CD4-positive, alpha-beta T cell (primary cell): ENCODE data around the gene ARNT2. TPM values are rescaled to one million over a fixed set of nuclear protein-coding genes. Genes with fewer than 3 reads are reported as not detected.

Source experiments
- ATAC-seq: fragments of 200-7000 bp; cut with Tn5 transposase; one replicate; pipeline ENCODE4 v1.10.0; 2022; ENCODE audit warnings: mild to moderate bottlenecking; ENCODE audit not compliant: poor library complexity
- CTCF ChIA-PET: fragments of 350-600 bp; sonication (Branson Sonifier 250); formaldehyde crosslinking; loops from one replicate; lab custom pipeline; 2021; ENCODE audit warnings: antibody characterized with exemption, inconsistent platforms; lab: Charles Lee
- POLR2A ChIA-PET: fragments of 350-600 bp; sonication (Branson Sonifier 250); formaldehyde crosslinking; loops from one replicate; lab custom pipeline; 2021; ENCODE audit warnings: antibody characterized with exemption, inconsistent platforms; lab: Charles Lee
- DNase-seq, 14 experiments: peaks; one replicate each; pipeline ENCODE4 v3.0.0-alpha.2; 2013 to 2020; ENCODE audit warnings: mixed read lengths in 2 of 14
- H3K27ac ChIP-seq, 2 donors: one replicate each; pipeline versions ENCODE4 v1.5.1 to v1.7.0; 2013; ENCODE audit warnings: low read length in 2 of 2, low read depth in 1 of 2, mild to moderate bottlenecking in 1 of 2
- H3K27me3 ChIP-seq, 2 experiments: 1 replicate in 1 of 2; 2 replicates in 1 of 2; pipeline versions ENCODE4 v1.6.1 to v1.7.0; 2013; ENCODE audit warnings: low read length in 2 of 2, control low read depth in 1 of 2, mild to moderate bottlenecking in 1 of 2, moderate library complexity in 1 of 2; ENCODE audit not compliant: insufficient read depth in 2 of 2, control insufficient read depth in 1 of 2
- H3K36me3 ChIP-seq: one replicate; pipeline ENCODE4 v1.6.1; 2013; ENCODE audit warnings: low read length, control low read depth; ENCODE audit not compliant: insufficient read depth
- H3K4me1 ChIP-seq: one replicate; pipeline ENCODE4 v1.6.1; 2013; ENCODE audit warnings: low read length, control low read depth; ENCODE audit not compliant: insufficient read depth
- H3K4me3 ChIP-seq: one replicate; pipeline ENCODE4 v1.5.1; 2013; ENCODE audit warnings: mild to moderate bottlenecking, low read length, moderate library complexity
- H3K9me3 ChIP-seq, 2 experiments: 1 replicate in 1 of 2; 2 replicates in 1 of 2; pipeline versions ENCODE4 v1.6.1 to v1.7.0; 2013; ENCODE audit warnings: low read length in 2 of 2, mild to moderate bottlenecking in 2 of 2, control low read depth in 1 of 2, moderate library complexity in 1 of 2; ENCODE audit not compliant: control insufficient read depth in 1 of 2, insufficient read depth in 1 of 2
- H3K27ac Mint-ChIP-seq: one replicate; pipeline ENCODE4 v1.8.0; 2020; ENCODE audit warnings: mixed read lengths
- H3K27me3 Mint-ChIP-seq: one replicate; pipeline ENCODE4 v1.8.0; 2021; ENCODE audit warnings: mixed read lengths
- H3K36me3 Mint-ChIP-seq: one replicate; pipeline ENCODE4 v1.8.0; 2021; ENCODE audit warnings: low read depth, mixed read lengths
- H3K4me1 Mint-ChIP-seq: one replicate; pipeline ENCODE4 v1.8.0; 2021; ENCODE audit warnings: low read depth, mixed read lengths
- H3K4me3 Mint-ChIP-seq: one replicate; pipeline ENCODE4 v1.8.0; 2020; ENCODE audit warnings: mild to moderate bottlenecking, mixed read lengths
- H3K9me3 Mint-ChIP-seq: one replicate; pipeline ENCODE4 v1.8.0; 2020; ENCODE audit warnings: mixed read lengths
- intact Hi-C, 2 experiments: fragments of 100-400 bp; cut with DNase I in 1 of 2; cut with micrococcal nuclease in 1 of 2; formaldehyde crosslinking; loops; one replicate each; pipeline versions ENCODE4 v1.15.1 to v1.9.0; 2023 to 2025; cut with DNase I, micrococcal nuclease
- total RNA-seq, 174 experiments: library from RNA in 2 of 174; stranded (reverse) in 2 of 174; gene quantifications; one replicate each; pipeline ENCODE4 v1.2.3 and lab custom pipeline; 2021 to 2026
- TF ChIP-seq, protein P1 (sequence below): fragments of 200-600 bp; IDR thresholded peaks from one replicate; pipeline ENCODE4 v1.8.0; 2022; ENCODE audit warnings: antibody characterized with exemption, mild to moderate bottlenecking

Gene ARNT2
- total RNA-seq, 2 experiments from 2014 or later, result not detected

DNA sequence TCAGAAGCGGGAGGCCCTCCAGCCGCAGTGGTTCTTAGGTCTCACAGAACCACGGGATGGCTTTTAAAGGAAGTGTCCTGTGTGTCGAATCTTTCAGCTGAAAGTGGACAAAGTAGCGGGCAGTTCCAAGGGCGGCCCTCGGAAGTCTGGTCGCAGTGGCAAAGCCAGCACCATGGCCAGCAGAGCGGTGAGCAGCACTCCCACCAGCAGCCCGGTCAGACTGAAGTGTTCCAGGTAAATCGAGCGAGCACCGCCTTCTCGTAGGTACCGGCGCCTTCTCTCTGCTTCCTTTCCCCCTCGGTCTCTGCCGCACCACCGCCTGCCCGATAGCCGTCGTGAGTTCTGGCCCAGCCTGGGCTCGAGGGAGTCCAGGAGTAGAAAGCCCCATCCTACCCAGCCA, 187.3 kb downstream of the ARNT2 start:
- H3K4me3 ChIP-seq, result no peak overlapping the region
- H3K27ac ChIP-seq, result no peak overlapping the region
- H3K4me3 Mint-ChIP-seq, result no peak overlapping the region
- CTCF ChIA-PET, result no interaction called here
- H3K27ac Mint-ChIP-seq, result no peak overlapping the region
- ATAC-seq, result no peak
- TF ChIP-seq, protein P1, sequence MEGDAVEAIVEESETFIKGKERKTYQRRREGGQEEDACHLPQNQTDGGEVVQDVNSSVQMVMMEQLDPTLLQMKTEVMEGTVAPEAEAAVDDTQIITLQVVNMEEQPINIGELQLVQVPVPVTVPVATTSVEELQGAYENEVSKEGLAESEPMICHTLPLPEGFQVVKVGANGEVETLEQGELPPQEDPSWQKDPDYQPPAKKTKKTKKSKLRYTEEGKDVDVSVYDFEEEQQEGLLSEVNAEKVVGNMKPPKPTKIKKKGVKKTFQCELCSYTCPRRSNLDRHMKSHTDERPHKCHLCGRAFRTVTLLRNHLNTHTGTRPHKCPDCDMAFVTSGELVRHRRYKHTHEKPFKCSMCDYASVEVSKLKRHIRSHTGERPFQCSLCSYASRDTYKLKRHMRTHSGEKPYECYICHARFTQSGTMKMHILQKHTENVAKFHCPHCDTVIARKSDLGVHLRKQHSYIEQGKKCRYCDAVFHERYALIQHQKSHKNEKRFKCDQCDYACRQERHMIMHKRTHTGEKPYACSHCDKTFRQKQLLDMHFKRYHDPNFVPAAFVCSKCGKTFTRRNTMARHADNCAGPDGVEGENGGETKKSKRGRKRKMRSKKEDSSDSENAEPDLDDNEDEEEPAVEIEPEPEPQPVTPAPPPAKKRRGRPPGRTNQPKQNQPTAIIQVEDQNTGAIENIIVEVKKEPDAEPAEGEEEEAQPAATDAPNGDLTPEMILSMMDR, result no peak
- DNase-seq, result no peak
- H3K27me3 Mint-ChIP-seq, result no peaks in the 10 kb centered on the region
- no peaks in the 10 kb centered on the region for H3K4me1 Mint-ChIP-seq
- POLR2A ChIA-PET, result no interaction called here
- H3K4me1 ChIP-seq, result no peaks in the 10 kb centered on the region
- H3K36me3 Mint-ChIP-seq, result no peaks in the 10 kb centered on the region
- H3K27me3 ChIP-seq, result no peaks in the 10 kb centered on the region
- H3K9me3 Mint-ChIP-seq, result no peaks in the 10 kb centered on the region
- H3K9me3 ChIP-seq, result no peaks in the 10 kb centered on the region
- H3K36me3 ChIP-seq, result no peaks in the 10 kb centered on the region
- intact Hi-C loops, result loop anchor here in 1 of 2 experiments (10.0 kb wide), 1 partner anchor 57 kb away; no protein-coding TSS in a partner anchor

DNA sequence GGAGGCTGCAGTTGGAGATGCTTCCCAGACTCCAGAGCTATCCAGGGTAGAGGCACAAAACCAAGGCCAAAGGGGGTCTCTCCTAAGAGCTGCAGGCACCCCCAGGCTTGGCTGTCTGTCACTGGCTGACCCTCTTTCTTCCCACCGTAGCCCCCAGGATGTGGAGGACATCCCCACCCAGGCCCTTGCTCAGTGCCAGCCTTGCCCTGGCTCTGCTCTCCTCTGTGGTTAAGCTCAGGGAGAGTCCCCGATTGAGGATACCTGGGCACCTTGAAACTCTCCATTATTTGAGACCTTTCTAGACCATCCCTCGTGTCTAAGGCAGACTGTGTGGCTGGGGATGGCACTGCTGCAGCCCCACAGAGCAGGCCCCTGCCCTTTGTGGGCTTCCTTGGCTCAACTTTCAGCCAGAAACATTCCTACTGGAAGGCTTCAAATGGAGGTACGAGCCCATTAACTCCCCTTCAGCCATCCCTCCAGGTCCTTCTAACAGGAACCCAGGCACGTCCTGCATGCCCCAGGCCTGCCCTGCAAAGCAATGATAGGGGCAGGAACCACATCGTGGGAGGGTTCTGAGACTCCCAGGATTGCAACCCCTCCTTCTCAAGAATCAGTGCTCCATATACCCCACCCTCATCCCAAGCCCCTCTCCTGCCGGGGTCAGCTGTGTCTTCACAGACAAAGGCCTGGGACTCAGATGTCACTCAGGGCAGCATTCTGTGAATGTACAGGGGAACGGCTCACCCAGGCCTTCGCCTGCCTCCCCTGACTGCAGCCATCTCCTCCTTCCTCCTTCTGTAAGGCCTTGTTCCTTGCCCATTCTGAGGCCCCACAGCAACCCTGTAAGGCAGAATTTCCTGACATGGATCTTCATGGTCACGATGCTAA, 188.0 kb downstream of the ARNT2 start:
- CTCF ChIA-PET, result no interaction called here

DNA sequence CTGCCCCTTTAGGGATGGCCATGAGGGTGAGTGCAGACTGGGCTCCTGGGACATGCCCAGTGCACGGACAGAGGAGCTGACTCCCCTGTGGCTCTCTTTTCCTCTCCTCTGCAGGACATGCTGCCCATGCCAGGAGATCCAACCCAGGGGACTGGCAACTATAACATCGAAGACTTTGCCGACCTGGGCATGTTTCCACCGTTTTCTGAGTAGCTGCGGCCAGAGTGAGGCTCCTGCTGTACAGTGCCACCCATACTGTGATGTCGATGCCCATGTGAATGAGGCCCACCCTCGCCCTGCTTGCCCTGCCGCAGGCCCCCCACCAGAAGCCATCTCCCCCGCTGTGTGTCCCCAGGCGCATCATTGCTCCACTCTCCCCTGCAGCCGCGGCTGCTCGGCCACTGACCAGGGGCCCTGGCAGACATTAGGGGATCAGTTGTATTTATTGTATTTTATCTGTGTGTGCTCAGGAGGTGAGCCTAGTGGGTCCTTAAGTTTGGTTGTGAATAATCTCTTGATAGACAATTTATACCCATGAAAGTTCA, 189.4 kb downstream of the ARNT2 start:
- no peaks in the 10 kb centered on the region for H3K9me3 ChIP-seq
- H3K27ac ChIP-seq, result no peak overlapping the region
- no peaks in the 10 kb centered on the region for H3K36me3 Mint-ChIP-seq
- no peaks in the 10 kb centered on the region for H3K4me1 Mint-ChIP-seq
- no peak overlapping the region for H3K27ac Mint-ChIP-seq
- no peaks in the 10 kb centered on the region for H3K36me3 ChIP-seq
- H3K4me3 ChIP-seq, result no peak overlapping the region
- ChIA-PET POLR2A (no interaction called here), CTCF (no interaction called here)
- intact Hi-C loops, result loop anchor here in 1 of 2 experiments (10.0 kb wide), 1 partner anchor 59 kb away; no protein-coding TSS in a partner anchor
- H3K4me1 ChIP-seq, result no peaks in the 10 kb centered on the region
- no peaks in the 10 kb centered on the region for H3K9me3 Mint-ChIP-seq
- no peak for DNase-seq
- ATAC-seq, result no peak
- TF ChIP-seq, protein P1, result no peak
- H3K27me3 ChIP-seq, result no peaks in the 10 kb centered on the region
- H3K4me3 Mint-ChIP-seq, result no peak overlapping the region
- H3K27me3 Mint-ChIP-seq, result no peaks in the 10 kb centered on the region

More for the DNA sequence above, 188.0 kb downstream of the ARNT2 start:
- Histone ChIP-seq H3K27ac (no peak overlapping the region), H3K27me3 (no peaks in the 10 kb centered on the region), H3K9me3 (no peaks in the 10 kb centered on the region), H3K4me3 (no peak overlapping the region), H3K4me1 (no peaks in the 10 kb centered on the region), H3K36me3 (no peaks in the 10 kb centered on the region)
- no peaks in the 10 kb centered on the region for H3K36me3 Mint-ChIP-seq
- no peaks in the 10 kb centered on the region for H3K9me3 Mint-ChIP-seq
- no peak for ATAC-seq
- H3K4me3 Mint-ChIP-seq, result no peak overlapping the region
- intact Hi-C loops, result loop anchor here in 1 of 2 experiments (10.0 kb wide), 1 partner anchor 57 kb away; no protein-coding TSS in a partner anchor
- H3K27me3 Mint-ChIP-seq, result no peaks in the 10 kb centered on the region
- TF ChIP-seq, protein P1, result no peak
- H3K4me1 Mint-ChIP-seq, result no peaks in the 10 kb centered on the region
- DNase-seq, result no peak
- H3K27ac Mint-ChIP-seq, result no peak overlapping the region
- POLR2A ChIA-PET, result no interaction called here
